HG02588 (cell line): Measurements from ENCODE around the gene DUS2.
"Not testable (repeated sequence)": the region's sequence is repeated elsewhere in the genome, so short reads cannot be mapped to it uniquely, and the experiment has no call there.

Experiments
- ATAC-seq: cut with Tn5 transposase; IDR thresholded peaks from one replicate; pipeline ENCODE4 v1.9.1; 2021; ENCODE audit warnings: mild to moderate bottlenecking, moderate library complexity; ENCODE audit not compliant: unreplicated experiment

DUS2 gene

DNA sequence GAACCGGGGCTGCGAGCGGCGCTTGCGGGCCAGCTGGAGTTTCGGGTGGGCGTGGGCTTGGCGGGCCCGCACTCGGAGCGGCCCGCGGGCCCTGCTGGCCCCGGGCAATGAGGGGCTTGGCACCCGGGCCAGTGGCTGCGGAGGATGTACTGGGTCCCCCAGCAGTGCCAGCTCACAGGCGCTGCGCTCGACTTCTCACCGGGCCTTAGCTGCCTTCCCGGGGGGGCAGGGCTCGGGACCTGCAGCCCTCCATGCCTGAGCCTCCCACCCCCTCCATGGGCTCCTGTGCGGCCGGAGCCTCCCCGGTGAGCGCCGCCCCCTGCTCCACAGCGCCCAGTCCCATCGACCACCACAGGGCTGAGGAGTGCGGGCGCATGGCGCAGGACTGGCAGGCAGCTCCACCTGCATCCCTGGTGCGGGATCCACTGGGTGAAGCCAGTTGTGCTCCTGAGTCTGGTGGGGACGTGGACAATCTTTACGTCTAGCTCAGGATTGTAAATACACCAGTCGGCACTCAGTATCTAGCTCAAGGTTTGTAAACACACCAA lies 24.8 kb upstream of the DUS2 start:
- not testable (repeated sequence) for ATAC-seq

DNA sequence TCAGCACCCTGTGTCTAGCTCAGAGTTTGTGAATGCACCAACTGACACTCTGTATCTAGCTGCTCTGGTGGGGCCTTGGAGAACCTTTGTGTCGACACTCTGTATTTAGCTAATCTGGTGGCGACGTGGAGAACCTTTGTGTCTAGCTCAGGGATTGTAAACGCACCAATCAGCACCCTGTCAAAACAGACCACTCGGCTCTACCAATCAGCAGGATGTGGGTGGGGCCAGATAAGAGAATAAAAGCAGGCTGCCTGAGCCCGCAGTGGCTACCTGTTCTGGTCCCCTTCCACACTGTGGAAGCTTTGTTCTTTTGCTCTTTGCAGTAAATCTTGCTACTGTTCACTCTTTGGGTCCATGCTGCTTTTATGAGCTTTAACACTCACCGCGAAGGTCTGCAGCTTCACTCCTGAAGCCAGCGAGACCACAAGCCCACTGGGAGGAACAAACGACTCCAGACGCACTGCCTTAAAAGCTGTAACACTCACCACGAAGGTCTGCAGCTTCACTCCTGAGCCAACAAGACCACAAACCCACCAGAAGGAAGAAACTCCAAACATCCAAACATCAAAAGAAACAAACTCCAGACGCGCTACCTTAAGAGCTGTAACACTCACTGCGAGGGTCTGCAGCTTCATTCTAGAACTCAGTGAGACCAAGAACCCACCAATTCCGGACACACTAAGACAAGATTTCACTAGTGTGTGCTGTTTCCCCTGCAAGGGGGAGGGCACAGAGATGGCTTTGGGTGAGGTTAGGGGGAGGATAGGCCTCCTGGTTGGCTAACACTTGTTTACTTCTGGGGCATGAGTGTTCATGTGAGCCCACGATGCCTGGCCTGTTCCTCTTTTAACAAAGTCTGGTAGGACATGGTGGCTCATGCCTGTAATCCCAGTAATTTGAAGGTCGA lies 24.1 kb upstream of the DUS2 start, which contains the start of gene DPEP2:
Gene DPEP2, minus strand, starts transcription at position 706 of the 910 bp plus-strand sequence. CDS start 6,272 bp downstream, outside the sequence.
- ATAC-seq = not testable (repeated sequence)

DNA sequence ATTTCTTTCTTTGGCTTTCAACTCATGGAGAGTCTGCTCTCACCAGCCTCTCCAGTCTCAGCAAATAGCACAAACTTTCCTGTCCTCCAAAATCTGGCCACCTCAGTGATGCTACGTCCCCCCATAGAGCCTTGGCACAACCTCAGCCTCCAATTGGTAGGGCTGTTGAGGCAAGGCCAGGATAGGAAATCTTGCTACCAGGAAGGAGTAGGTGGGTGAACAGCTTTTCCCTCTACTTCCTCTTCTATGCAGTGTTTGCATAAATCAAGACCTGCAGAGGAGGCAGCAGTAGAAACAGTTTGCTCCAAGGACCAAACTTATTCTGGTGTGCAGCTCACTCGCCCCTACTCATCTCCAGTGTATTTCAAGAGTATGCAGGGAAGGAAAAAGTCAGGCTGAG lies 23.1 kb upstream of the DUS2 start:
- ATAC-seq = no peak

DNA sequence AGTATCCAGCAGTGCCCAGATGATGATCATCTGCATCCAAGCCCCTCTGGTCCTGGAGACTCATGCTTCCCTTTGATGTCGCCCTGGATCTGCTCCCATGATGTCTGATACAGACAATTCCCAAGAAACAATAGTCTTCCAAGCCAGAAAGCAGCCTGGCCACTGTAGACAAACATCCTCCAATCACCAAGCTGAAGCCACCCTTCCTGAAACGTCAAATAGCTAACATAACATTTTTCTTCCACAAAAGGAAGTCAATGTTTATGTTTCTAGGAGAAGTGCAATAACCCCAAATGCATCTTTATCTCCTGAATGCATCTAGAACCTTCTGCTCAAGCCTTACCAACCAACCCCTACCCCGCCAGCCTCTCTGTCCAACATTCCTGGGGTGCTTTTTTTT lies 22.6 kb upstream of the DUS2 start:
- no peak for ATAC-seq

DNA sequence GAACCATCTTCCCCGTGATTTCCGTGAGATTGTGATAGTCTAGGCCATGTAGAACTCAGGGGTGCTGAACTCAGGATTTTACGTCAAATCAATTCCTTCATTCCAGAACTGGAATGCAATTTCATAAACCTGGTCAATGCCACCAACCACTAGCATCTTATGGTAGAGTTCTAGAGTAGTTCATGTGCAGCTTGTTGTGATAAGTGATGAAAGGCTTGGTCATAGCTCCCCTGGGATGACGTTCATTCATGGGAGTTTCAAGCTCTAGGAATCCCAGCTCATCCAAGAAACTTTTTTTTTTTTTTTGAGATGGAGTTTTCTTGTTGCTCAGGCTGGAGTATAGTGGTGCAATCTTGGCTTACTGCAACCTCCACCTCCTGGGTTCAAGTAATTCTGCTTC lies 20.1 kb upstream of the DUS2 start:
- ATAC-seq = no peak

DNA sequence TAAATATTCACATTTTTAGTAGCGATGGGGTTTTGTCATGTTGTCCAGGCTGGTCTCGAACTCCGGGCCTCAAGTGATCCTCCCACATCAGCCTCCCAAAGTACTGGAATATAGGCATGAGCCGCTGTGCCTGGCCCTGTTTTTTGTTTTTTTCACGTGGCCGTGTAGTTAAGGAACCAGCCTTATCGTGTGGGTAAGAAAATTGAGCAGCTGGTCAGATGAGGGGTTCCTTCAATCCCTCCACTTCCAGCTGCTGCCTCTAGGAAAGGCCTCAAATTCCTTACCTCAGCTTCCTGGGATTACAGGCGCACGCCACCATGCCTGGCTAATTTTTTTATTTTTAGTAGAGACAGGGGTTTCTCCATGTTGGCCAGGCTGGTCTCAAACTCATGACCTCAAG lies 17.9 kb upstream of the DUS2 start:
- no peak for ATAC-seq

DNA sequence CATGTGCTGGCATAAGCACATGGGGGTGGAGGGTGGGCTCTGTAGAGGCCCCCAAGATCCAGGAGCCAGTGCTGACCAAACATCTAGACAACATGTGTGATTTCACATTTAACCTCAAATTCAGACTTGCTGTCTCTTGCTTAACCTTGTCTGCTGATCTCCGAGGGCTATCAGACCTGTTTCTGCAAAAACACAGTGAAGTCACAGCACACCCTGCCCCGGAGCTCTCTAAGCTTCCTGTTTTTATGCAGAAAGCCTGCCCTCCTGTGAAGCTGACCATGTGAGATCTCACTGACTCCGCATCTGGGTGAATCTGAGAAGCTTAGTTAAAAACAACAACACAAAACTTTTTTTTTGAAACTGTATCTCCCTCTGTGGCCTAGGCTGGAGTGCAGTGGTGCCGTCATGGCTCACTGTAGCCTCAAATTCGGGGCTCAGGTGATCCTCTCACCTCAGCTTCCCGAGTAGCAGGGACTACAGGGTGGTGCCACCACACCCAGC lies 17.2 kb upstream of the DUS2 start:
- ATAC-seq = no peak

DNA sequence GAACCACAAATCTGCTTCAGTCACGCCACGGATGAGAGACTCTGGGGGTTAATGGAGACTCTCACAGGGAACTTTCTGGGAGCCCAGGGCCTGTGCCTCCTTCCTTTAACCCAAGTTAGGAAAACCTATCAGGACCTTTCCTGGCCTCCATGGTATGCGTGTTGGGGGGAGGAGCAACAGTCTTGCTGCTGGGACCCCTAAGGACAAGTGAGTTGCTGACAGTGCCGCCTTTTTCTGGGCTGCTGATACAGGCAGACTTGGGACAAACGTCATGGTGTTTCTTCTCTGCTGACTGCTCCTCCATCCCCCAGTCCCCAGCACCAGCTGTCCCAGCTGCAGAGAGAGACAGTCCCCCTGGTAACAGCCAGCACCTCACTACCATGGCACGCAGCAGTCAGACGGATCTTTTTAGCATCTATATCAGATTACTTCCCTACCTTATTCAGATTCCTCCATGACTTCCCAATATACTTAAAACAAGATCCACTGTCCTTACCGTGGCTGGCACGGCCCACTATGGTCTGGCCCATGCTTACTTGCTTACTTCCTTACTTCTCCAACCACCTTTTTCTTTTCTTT lies 13.8 kb upstream of the DUS2 start:
- no peak for ATAC-seq

DNA sequence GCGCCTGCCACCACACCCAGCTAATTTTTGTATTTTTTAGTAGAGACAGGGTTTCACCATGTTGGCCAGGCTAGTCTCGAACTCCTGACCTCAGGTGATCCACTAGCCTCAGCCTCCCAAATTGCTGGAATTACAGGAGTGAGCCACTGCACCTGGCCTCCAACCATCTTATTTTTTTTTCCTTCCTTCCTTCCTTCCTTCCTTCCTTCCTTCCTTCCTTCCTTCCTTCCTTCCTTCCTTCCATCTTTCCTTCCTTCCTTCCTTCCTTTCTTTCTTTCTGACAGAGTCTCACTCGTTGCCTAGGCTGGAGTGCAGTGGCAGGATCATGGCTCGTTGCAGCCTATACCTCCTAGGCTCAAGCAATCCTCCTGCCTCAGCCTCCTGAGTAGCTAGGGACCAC lies 13.2 kb upstream of the DUS2 start:
- ATAC-seq = not testable (repeated sequence)

DNA sequence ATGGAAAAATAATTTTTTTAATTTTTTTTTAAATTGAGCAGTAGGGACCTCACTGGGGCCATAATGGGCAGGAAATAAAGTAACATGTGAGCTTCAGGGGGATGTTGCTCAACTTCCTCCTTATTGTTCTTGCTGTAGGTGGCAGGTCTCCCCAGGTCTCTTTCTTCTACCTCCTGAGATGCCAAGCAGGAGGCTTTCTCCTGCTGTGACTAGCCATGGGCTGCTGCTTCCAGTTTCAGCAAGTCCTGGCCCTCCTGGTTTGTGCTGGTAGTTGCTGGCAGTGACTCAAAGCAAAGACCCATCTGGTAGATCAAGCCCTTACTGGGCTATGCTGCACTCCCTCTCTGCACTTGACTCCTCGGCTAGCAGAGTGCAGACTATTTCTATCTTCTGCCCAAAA lies 9.6 kb upstream of the DUS2 start:
- ATAC-seq = no peak

DNA sequence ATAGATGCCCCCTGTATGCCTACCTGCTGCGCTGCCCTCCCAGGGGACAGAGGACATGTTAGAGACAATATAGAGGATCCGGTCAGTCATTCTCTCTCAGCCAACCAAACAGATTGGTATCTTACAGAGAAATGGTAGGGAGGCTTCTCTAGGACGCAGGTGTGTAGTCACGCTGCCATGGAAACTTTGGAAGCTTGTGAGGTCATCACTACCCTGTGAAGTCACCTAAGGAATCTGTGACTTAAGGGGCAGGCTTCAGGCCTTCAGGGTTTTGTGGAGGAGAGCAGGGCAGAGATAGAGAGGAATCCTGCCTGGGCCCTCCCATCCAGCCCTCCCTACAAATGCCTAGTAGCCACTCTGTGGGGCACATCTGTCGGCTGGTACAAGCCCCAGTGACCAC lies 7.4 kb upstream of the DUS2 start, which contains the start of gene DPEP2NB:
Gene DPEP2NB, minus strand, starts transcription at position 231 of the 400 bp plus-strand sequence. Its CDS starts 141 bp downstream, at position 90.
- no peak for ATAC-seq

DNA sequence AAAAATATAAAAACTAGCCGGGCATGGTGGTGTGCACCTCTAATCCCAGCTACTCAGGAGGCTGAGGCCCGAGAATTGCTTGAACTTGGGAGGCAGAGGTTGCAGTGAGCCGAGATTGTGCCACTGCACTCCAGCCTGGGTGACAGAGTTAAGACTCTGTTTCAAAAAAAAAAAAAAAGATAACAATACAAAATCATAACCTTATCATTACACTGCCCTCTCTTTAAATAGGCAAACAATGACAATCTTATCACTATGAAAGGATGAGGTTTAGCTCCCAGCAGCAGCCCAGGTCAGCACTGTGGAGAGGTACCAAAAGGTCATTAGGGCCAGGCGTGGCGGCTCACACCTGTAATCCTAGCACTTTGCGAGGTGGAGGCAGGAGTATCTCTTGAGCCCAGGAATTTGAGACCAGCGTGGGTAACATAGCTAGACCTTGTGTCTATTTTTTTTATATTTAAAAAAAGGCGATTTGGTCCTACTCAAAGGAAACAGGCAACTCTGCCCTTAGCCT lies 3.9 kb upstream of the DUS2 start:
- no peak for ATAC-seq

DNA sequence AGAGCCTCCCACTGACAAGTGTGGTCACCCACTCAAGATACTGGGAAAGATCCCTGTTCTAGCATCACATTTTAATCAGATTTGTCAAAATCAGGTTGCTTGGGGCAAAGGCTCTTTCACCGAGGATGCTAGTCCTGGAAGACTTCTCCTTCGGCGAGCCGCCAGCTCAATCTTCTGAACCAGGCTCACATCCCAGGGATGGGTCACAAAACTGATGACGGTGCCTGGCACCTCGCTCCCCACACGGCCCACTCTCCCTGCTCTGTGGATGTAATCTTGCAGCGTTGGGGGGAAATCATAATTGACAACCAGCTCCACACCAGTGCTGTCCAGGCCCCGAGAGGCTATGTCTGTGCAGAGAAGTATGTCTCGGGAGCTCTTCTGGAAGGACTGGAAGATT lies 1.6 kb upstream of the DUS2 start:
- ATAC-seq = no peak

DNA sequence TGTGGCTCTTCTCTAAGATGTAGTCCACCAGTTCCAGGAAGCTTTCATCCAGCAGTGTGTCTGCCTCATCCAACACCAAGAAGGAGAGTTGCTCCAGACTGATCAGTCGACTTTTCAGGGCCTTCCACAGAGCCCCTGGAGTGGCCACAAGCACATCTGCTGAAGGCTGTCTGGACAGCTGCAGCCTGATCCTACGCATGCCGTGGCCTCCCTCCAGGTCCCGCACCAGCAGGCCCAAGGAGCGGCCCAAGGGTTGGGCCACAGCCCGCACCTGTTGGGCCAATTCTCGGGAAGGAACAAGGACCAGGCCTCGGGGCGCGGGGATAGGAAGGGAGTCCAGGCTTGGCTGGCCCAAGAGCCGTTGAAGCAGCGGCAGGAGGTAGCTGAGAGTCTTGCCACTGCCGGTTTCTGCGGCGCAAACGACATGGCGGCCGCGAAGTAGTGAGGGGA lies 781 bp upstream of the DUS2 start:
- ATAC-seq = peak; percentile 15

DNA sequence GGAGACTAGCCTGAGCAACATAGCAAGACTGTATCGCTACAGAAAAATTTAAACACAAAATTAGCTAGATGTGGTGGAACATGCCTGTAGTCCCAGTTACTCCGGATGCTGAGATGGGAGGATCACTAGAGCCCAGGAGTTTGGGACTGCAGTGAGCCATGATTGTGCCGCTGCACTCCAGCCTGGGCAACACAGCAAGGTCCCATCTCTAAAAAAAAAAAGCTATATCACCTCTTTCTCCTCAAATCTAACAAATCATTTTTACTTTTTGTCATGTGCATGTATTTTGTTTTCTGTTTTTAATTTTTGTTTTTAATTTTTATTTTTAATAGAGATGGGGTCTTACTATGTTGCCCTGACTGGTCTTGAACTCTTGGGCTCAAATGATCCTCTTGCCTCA lies 5.9 kb downstream of the DUS2 start:
- ATAC-seq = no peak

DNA sequence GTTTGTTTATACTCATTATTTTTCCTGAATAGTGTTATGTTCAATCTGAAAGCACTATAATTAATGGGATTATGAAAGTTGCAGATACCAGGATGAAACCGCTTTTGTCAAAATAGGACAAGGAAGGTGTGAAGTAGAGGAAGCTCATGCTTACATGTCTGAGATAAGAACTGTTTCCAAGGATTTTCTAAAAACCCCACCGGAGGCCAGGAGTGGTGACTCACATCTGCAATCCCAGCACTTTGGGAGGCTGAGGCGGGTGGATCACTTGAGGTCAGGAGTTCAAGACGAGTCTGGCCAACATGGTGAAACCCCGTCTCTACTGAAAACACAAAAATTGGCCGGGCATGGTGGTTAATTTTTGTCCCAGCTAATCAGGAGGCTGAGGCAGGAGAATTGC lies 7.0 kb downstream of the DUS2 start:
- not testable (repeated sequence) for ATAC-seq

DNA sequence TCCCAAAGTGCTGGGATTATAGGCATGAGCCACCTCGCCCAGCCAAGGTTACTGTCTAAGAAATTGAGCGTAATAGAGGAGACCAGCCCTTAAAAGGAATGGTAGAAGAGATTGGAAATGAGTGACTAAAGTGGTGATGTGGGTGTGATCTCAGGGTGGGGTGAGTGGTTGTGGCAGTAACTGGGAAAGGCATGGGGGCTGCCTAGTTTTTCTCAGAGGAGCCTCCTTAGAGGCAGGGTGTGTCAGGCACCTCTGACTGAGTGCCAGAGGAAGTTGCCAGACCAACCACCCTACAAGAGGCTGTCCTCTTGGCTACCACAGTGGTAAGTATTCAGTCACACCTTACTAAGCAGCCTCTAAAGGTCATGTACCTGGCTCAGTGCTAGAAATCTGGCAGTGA lies 8.9 kb downstream of the DUS2 start:
- no peak for ATAC-seq

DNA sequence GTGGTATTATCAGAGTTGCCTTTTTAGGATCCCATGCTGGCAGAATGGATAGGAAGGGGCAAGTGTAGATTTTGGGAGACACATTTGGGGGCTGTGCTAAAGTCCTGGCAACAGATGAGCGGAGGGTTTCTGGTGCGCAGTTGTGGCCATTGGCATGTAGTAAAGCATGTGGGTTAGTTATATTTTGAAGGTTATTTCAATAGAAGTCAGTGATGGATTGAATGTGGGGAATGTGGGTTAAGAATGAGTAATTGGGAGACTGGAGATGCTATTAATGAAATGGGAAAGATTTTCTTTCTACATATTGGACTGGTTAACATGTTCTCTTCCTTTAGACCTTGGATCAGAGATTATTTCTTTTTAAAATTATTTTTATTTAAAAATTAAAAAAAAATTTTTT lies 10.0 kb downstream of the DUS2 start:
- no peak for ATAC-seq

DNA sequence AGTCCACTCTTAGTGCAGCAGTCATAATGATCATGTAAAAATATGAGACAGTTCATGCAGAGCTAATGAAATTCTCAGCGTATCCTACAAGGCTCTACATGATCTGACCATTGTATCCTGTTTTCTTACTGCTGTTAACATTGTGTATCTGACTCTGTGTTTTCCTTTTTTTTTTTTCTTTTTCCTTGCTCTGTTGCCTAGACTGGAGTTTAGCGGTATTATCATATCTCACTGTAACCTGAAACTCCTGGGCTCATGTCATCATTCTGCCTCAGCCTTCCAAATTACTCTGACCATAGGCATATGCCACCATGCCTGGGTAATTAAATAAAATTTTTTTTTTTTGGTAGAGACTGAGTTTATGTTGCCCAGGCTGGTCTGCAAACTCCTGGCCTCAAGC lies 12.1 kb downstream of the DUS2 start:
- no peak for ATAC-seq

DNA sequence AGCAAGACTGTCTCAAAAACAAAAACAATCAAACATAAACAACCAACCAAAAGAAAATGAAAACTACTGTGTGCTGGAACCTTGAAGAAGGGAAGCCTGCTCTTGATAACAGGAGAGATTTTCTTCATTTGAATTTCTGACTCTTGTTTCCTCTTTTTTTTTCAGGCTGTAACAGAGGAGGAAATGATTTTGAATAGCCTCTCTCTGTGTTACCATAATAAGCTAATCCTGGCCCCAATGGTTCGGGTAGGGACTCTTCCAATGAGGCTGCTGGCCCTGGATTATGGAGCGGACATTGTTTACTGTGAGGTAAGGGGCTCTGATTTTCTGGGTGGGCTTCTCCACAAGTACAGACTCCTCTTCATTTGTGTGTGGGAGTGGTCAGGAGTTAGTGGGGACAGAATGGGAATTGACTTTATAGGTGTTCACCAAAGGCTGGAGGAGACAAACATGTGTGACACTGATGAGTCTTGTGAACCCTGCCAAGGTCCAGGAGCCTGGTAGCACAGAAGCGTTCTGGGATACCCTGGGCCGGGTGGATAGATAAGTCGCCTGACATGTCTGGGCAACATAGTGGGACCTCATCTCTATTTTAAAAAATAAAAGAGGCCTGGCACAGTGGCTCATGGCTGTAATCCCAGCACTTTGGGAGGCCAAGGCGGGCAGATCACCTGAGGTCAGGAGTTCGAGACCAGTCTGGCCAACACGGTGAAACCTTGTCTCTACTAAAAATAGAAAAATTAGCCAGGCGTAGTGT lies 14.9 kb downstream of the DUS2 start:
- no peak for ATAC-seq
